H1 (cell line): ENCODE results near the gene CEP120. TPM values are rescaled to one million over a fixed set of nuclear protein-coding genes. Genes with fewer than 3 reads are reported as not detected.

ENCODE experiments used
- CBX8 ChIP-seq: fragments of 300-800, 300-1000 bp; sonication (generic); IDR thresholded peaks from 2 replicates; pipeline ENCODE4 v1.7.1; 2016; ENCODE audit warnings: low read depth, low read length, borderline replicate concordance
- JUN ChIP-seq: IDR thresholded peaks from 2 replicates; pipeline ENCODE4 v1.6.1; 2011; ENCODE audit warnings: low read depth, mild to moderate bottlenecking, improper control_type of control experiment, low read length
- SP4 ChIP-seq: IDR thresholded peaks from 2 replicates; pipeline ENCODE4 v1.6.1; 2012; ENCODE audit warnings: low read length, inconsistent platforms
- polyA plus RNA-seq, 7 experiments: library from polyadenylated mRNA; depleted of rRNA in 3 of 7; stranded (reverse) in 5 of 7; unstranded in 2 of 7; fragments of >200 nt in 5 of 7; fragments of 200-250 nt in 2 of 7; gene quantifications; 1 replicate in 5 of 7; 2 replicates in 1 of 7; 4 replicates in 1 of 7; pipeline versions ENCODE4 v1.2.1 to v1.2.3, GENCODE V29; 2011 to 2013; ENCODE audit warnings: missing spikeins in 2 of 7, mixed read lengths in 2 of 7
- total RNA-seq: library from RNA; stranded (reverse); fragmentation: NEBNext Ultra II Directional; extraction: Animal tissue kit (Norgen Biotek cat#: 25700); gene quantifications from 2 replicates; pipeline ENCODE4 v1.2.1, GENCODE V29; 2021

Gene CEP120
- total and polyA plus RNA-seq, 2 of the 8 experiments (the other 6 are each of a cell fraction or from before 2014, with no cell fraction given): 9.3 to 17.9 TPM

DNA sequence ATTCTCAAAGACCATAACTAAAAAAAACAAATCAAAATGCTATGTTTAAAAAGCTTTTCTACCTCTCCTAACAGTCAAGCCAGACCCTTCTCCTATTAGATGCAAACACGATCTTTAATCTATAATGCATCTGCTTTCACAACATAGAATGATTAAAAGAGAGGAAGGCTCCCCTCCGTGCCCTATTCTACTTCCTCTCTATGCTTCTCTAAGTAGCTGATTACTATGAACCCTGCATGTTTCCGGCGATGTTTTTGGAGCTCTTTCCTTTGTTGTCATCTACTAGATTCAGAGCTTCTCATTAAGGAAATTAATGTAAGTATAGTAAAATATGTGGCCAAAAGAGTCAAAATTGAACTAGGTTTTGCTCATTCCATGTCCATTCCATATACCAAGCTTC lies 29.2 kb upstream of the CEP120 start (continued):
- TF ChIP-seq CBX8 (no peak), JUN (no peak), SP4 (no peak)
